Right lobe of liver (tissue), 4 donors: ENCODE results near the gene DNAH8.

Source experiments
- POLR2A ChIP-seq: fragments of 450-650 bp; IDR thresholded peaks from one replicate; pipeline ENCODE4 v1.6.1; 2017; ENCODE audit warnings: antibody characterized with exemption, mild to moderate bottlenecking
- TF ChIP-seq, protein P1 (sequence below), 4 donors: fragments of 200-600 bp in 3 of 4; fragments of 450-650 bp in 1 of 4; IDR thresholded peaks; one replicate each; pipeline versions ENCODE4 v1.5.1 to v1.8.0; 2016 to 2022; ENCODE audit warnings: antibody characterized with exemption in 4 of 4, mild to moderate bottlenecking in 2 of 4
- donor health status: DM: no; HTN: no; CAD: no.
- donor health status: DM: no; HTN: no; CAD: no.
- donor health status: DM: no; HTN: yes; CAD: no.

DNA sequence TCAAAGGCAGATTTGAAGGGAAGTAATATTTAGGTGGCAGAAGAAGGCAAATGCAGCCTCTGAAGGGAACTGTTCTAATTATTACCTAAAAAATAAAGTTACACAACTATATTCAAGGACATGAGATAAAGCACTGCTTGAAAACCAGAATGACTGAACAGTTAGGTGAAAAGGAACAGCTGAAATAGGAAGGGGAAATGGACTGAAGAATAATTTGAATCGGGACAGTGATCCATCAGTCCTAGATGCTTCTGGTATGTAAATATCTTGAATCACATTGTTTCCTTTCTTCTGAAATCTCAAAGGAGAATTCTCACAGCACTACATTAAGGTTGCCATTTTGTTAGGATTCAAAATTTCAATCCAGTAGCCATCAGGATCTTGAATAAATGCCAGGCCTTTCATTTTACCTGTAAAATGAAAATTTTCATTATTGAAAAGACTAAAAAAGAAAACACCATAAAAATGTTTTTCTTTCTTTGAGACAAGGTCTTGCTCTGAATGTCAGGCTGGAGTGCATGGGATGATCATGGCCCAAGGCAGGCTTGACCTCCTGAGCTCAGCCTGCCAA, 38.1 kb upstream of the DNAH8 start:
- TF ChIP-seq, protein P1, sequence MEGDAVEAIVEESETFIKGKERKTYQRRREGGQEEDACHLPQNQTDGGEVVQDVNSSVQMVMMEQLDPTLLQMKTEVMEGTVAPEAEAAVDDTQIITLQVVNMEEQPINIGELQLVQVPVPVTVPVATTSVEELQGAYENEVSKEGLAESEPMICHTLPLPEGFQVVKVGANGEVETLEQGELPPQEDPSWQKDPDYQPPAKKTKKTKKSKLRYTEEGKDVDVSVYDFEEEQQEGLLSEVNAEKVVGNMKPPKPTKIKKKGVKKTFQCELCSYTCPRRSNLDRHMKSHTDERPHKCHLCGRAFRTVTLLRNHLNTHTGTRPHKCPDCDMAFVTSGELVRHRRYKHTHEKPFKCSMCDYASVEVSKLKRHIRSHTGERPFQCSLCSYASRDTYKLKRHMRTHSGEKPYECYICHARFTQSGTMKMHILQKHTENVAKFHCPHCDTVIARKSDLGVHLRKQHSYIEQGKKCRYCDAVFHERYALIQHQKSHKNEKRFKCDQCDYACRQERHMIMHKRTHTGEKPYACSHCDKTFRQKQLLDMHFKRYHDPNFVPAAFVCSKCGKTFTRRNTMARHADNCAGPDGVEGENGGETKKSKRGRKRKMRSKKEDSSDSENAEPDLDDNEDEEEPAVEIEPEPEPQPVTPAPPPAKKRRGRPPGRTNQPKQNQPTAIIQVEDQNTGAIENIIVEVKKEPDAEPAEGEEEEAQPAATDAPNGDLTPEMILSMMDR (IDR thresholded peaks at IDR 0.05) = no peak
- no peak for TF ChIP-seq POLR2A
